ENCODE measurements around the gene FBXL2.
"Not testable (repeated sequence)": the region's sequence is repeated elsewhere in the genome, so short reads cannot be mapped to it uniquely, and the experiment has no call there.

The FBXL2 gene

GRCh38 chr3:33315826-33316225 is 38.6 kb downstream of the FBXL2 start:
- no peak for DNase-seq (ENCODE audit: low read depth in 2 of 2)

- DNase-seq (ENCODE audit: low read depth in 2 of 2): no peak
Observed at GRCh38 chr3:33317963-33318709, 40.9 kb downstream of the FBXL2 start.

GRCh38 chr3:33318710-33319380 is 41.6 kb downstream of the FBXL2 start:
- DNase-seq (ENCODE audit: low read depth in 2 of 2): no peak

- no peak for DNase-seq (ENCODE audit: low read depth in 2 of 2)
Observed at GRCh38 chr3:33322412-33322811, 45.2 kb downstream of the FBXL2 start.

GRCh38 chr3:33331414-33331813 is 54.2 kb downstream of the FBXL2 start:
- no peak for DNase-seq (ENCODE audit: low read depth in 2 of 2)

- no peak for DNase-seq (ENCODE audit: low read depth in 2 of 2)
Observed at GRCh38 chr3:33334364-33334763, 57.1 kb downstream of the FBXL2 start.

GRCh38 chr3:33338936-33339465 is 61.8 kb downstream of the FBXL2 start:
- DNase-seq (ENCODE audit: low read depth in 2 of 2): not testable (repeated sequence)

GRCh38 chr3:33339758-33340157 is 62.5 kb downstream of the FBXL2 start:
- no peak for DNase-seq (ENCODE audit: low read depth in 2 of 2)

GRCh38 chr3:33355611-33356010 is 78.4 kb downstream of the FBXL2 start:
- no peak for DNase-seq (ENCODE audit: low read depth in 2 of 2)

GRCh38 chr3:33358172-33358781 is 81.0 kb downstream of the FBXL2 start:
- no peak for DNase-seq (ENCODE audit: low read depth in 2 of 2)

- no peak for DNase-seq (ENCODE audit: low read depth in 2 of 2)
Observed at GRCh38 chr3:33360136-33360825, 83.0 kb downstream of the FBXL2 start.

GRCh38 chr3:33363113-33363800 is 86.0 kb downstream of the FBXL2 start:
- no peak for DNase-seq (ENCODE audit: low read depth in 2 of 2)

- no peak for DNase-seq (ENCODE audit: low read depth in 2 of 2)
Observed at GRCh38 chr3:33364060-33364459, 86.8 kb downstream of the FBXL2 start.

- no peak for DNase-seq (ENCODE audit: low read depth in 2 of 2)
Observed at GRCh38 chr3:33364531-33365128, 87.4 kb downstream of the FBXL2 start.

- peak in 1 of 2 donors; percentile 6 for DNase-seq (ENCODE audit: low read depth in 2 of 2)
Observed at GRCh38 chr3:33372218-33373081, 95.2 kb downstream of the FBXL2 start.

GRCh38 chr3:33373082-33373437 is 95.8 kb downstream of the FBXL2 start:
- DNase-seq (ENCODE audit: low read depth in 2 of 2): no peak

- DNase-seq (ENCODE audit: low read depth in 2 of 2): no peak
Observed at GRCh38 chr3:33377489-33377888, 100.2 kb downstream of the FBXL2 start.

- DNase-seq (ENCODE audit: low read depth in 2 of 2): no peak
Observed at GRCh38 chr3:33377931-33378330, 100.7 kb downstream of the FBXL2 start.

- DNase-seq (ENCODE audit: low read depth in 2 of 2): no peak
Observed at GRCh38 chr3:33380653-33381052, 103.4 kb downstream of the FBXL2 start.

- DNase-seq (ENCODE audit: low read depth in 2 of 2): no peak
Observed at GRCh38 chr3:33383951-33384350, 106.7 kb downstream of the FBXL2 start.

All from stimulated activated CD8-positive, alpha-beta memory T cell treated with anti-CD3 and anti-CD28 coated beads, Interleukin-15, amount 100 ng/mL, for 4 hours (primary cell).